ENCODE data around the gene CHSY3.

DNA sequence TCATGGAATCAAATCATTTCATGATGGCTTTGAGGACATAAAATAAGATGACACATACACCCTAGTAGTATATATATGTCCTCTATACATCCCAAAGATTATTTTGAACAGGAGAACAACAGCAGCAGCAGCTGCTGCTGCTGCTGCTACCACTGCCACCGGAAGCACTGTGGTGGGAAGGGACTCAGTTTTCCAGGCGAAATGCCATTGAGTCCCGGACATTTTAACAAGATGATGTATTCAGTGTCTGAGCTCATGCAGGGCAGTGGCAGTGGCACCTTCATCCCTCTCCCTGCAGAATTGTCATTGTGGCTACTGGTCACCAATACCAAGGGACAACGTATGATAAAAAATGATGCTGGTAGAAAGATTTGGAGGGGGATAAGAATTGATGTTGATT lies 151.3 kb downstream of the CHSY3 start:
- TF ChIP-seq, protein P1, sequence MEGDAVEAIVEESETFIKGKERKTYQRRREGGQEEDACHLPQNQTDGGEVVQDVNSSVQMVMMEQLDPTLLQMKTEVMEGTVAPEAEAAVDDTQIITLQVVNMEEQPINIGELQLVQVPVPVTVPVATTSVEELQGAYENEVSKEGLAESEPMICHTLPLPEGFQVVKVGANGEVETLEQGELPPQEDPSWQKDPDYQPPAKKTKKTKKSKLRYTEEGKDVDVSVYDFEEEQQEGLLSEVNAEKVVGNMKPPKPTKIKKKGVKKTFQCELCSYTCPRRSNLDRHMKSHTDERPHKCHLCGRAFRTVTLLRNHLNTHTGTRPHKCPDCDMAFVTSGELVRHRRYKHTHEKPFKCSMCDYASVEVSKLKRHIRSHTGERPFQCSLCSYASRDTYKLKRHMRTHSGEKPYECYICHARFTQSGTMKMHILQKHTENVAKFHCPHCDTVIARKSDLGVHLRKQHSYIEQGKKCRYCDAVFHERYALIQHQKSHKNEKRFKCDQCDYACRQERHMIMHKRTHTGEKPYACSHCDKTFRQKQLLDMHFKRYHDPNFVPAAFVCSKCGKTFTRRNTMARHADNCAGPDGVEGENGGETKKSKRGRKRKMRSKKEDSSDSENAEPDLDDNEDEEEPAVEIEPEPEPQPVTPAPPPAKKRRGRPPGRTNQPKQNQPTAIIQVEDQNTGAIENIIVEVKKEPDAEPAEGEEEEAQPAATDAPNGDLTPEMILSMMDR (IDR thresholded peaks at IDR 0.05) = no peak
- no peak for TF ChIP-seq POLR2A (IDR thresholded peaks at IDR 0.05)
